GM12874 (cell line): Measurements from ENCODE around the gene PGF.

Source experiments
- CTCF ChIP-seq: IDR thresholded peaks from 2 replicates; pipeline ENCODE4 v1.5.1; 2011; ENCODE audit warnings: low read depth, mild to moderate bottlenecking, control low read depth, low read length, moderate library complexity; ENCODE audit not compliant: insufficient read depth

PGF gene

GRCh38 chr14:74922752-74923401 lies 32.5 kb downstream of the PGF start, which contains the start of gene RPS6KL1:
TSS of gene RPS6KL1 (minus strand) at chr14:74923260. CDS start at chr14:74921541, 1,719 bp downstream.
- TF ChIP-seq CTCF = no peak

- no peak for TF ChIP-seq CTCF
Observed at GRCh38 chr14:74921987-74922751, 33.2 kb downstream of the PGF start.

DNA sequence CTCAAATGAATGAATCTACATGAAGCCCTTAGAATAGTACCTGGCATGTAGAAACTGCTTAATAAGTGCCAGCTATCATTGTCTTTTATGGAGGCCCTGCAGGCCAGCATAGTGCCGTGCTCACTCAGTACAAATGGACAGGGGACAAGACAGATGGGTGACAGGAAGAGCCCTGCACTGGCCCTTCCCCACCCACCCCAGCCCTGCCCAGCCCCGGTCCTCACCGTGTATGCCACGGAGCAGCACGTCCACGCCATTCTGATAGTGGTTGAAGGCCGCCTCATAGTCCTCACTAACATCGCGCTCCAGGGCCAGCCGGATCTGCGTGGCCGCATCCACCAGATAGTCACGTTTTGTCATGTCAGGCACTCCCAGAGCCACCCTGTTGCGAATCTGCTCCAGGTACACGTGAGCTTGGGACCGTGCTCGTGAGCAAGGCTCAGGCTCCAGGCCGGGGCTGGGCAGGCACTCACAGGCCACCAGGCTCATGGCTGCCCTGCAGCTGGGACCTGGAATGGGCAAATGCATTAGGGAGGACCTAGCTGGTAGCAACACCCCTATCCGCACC lies 34.3 kb downstream of the PGF start:
- no peak for TF ChIP-seq CTCF

DNA sequence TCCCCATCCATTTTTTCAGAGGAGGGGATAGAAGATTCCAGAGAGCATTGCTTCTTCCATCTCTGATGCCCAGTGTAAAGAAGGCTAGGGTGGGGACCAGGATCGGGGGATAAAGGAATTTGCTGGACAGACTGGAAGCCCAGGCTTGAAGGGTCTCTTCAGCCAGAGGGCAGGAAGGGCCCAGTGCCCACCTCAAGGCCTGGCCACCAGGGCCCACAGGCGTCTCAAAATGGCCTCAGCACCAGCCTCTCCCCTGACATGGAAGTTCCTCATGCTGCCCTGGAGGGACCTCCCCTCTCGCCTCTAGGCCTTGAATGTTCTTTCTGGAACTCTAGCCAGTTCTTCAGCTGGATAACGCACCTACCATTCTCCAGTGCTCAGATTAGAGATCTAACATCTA lies 35.1 kb downstream of the PGF start:
- no peak for TF ChIP-seq CTCF

DNA sequence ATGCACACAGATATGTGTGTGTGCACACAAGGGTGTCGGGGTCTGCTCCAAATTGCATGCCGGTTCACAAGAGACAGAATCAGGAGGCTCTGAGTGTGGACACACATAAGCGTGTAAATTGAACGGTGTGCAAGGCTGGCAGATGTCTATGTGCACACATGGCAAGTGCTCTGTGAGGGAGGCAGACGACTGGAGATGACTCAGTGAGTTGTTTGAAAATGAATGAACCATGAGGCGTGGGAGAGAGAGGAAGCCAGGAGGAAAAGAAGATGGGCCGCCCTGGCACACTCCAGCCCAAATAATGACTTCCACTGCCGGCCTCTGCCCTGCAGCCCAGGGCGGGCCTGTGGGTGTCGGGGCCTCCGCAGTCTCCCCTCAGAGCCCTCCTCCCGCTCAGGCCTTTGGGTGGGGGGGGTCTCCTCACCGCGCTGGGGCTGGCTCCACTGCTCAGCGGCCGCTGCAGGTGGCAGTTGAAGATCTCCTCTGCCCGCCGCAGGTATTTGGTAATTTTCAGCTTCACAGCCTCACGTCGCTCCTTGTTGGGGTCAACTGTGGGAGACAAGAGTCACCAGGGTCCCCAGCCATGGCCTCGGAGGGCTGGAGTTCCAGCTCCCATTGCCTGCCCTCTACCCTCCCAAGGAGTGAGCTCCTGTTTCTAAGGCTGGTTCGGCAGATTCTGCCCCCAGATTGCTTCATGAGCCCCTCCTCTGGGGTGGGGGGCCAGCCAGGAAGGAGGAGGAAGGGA lies 35.8 kb downstream of the PGF start:
- no peak for TF ChIP-seq CTCF

DNA sequence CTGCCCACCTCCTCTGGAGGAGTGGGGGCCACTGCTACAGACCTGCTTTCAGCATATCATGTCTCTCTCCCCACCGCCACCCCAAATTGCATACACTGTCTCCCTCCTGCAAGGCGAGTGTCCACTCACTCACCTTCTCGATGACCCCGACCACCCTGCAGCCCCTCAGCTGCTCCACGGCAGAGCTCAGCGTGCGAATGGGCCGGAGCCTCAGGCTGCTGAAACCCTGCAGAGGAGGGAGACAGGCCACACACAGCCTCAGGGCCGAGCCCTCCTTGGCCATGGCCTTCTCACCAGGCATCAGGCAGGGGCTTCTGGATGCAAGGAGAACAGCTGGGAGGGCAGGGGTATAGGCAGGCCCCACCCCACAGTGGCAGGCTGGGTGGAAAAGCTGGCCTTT lies 37.0 kb downstream of the PGF start:
- no peak for TF ChIP-seq CTCF

DNA sequence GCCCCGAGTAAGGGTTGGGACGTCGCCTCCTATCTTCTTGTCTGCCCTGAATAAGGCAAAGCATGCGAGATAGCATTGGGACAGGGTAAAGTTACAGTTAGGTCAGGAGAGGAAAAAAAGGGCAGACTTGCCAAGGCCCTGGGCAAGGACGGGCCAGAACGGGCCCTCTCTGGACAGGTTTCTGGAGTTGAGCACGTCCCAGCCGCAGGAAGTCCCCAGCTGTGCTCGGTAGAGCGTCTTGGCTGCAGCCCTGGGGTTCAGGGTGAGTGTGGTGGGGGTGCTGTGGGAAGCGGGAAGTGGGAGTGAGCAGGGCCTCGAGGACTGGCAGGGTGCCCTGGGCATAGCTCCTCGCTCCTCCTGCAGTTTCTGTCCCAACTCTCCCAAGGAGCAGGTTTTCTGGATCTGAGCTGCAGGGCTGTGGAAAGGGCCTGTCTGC lies 37.7 kb downstream of the PGF start:
- TF ChIP-seq CTCF = no peak
